NB4 (cell line): ENCODE measurements around the gene ZDHHC4.

Source experiments
- MYC ChIP-seq: IDR thresholded peaks from 2 replicates; pipeline ENCODE4 v1.6.1; 2011; ENCODE audit warnings: low read depth, low read length
- POLR2A ChIP-seq: IDR thresholded peaks from 2 replicates; pipeline ENCODE4 v1.6.1; 2011; ENCODE audit warnings: mild to moderate bottlenecking; ENCODE audit not compliant: insufficient read length; ENCODE audit errors: extremely low read depth
- TF ChIP-seq, protein P1 (sequence below): IDR thresholded peaks from one replicate; pipeline ENCODE4 v1.5.1; 2012; ENCODE audit warnings: low read depth, low read length

DNA sequence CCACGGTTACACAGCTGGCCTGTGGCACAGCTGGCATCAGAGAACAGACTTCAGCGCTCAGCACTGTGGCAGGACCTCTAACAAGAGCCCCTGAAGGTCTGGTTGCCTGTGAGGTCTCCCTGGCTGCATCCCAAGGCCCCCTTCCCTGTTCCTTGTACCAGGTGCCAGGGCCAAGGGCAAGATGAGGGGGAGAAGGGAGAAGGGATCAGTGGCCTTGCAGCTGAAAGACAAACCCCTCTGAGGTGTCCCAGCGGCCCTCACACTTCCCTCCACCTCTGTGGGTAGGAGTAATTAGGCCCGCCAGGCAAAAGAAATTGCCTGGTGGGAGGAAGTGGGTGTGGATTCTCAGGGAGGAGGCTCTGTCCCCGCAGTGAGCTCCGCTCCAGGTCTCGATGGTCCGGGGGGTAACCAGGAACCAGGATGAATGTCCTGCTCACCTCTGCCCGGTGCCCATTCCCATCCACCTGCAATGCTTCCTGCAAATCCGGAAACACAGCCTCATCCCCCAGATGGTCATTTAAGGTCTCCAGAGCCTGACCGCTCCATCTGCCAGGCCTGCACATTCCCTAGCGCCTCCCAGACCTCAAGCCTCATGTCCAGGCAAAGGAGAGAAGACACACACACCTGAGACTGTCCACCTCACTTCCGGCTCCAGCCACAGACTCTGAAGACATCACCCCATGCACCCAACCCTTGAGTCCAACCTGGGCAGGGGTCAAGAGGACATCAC lies 48.7 kb upstream of the ZDHHC4 start:
- TF ChIP-seq POLR2A: no peak
- TF ChIP-seq, protein P1, sequence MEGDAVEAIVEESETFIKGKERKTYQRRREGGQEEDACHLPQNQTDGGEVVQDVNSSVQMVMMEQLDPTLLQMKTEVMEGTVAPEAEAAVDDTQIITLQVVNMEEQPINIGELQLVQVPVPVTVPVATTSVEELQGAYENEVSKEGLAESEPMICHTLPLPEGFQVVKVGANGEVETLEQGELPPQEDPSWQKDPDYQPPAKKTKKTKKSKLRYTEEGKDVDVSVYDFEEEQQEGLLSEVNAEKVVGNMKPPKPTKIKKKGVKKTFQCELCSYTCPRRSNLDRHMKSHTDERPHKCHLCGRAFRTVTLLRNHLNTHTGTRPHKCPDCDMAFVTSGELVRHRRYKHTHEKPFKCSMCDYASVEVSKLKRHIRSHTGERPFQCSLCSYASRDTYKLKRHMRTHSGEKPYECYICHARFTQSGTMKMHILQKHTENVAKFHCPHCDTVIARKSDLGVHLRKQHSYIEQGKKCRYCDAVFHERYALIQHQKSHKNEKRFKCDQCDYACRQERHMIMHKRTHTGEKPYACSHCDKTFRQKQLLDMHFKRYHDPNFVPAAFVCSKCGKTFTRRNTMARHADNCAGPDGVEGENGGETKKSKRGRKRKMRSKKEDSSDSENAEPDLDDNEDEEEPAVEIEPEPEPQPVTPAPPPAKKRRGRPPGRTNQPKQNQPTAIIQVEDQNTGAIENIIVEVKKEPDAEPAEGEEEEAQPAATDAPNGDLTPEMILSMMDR: no peak
- TF ChIP-seq MYC: no peak
